ENCODE measurements around the gene VWA8. TPM values are rescaled to one million over a fixed set of nuclear protein-coding genes. Genes with fewer than 3 reads are reported as not detected.

VWA8 gene
- total and polyA plus RNA-seq, 10 donors, result 2.7 to 33.6 (median 18.3) TPM

GRCh38 chr13:42001580-42001979 is 40.7 kb upstream of the VWA8 start:
- 59 to 71% (median 66%) methylated on average over 6 of the region's 6 CpGs for WGBS, 5 donors
- Histone ChIP-seq H3K9me3 (no peaks in the 10 kb centered on the region), H3K27ac (no peak overlapping the region), H3K4me1 (no peaks in the 10 kb centered on the region), H3K36me3 (no peaks in the 10 kb centered on the region), H3K27me3 (replicated peaks in 1 of 7) (no peaks in the 10 kb centered on the region), H3K4me3 (no peak overlapping the region)
- no peak for DNase-seq
- intact Hi-C loops (cut with DNase I; ENCODE audit: low total_unique reads), result no loop called here
- no peak for TF ChIP-seq POLR2AphosphoS5 (IDR thresholded peaks at IDR 0.05)
- TF ChIP-seq CTCF (IDR thresholded peaks at IDR 0.05 in 8 of 11, conservative IDR thresholded peaks at IDR 0.05 in 3 of 11), result no peak
- no peak for TF ChIP-seq POLR2A (IDR thresholded peaks at IDR 0.05)

- TF ChIP-seq POLR2A (IDR thresholded peaks at IDR 0.05) (no peak), POLR2AphosphoS5 (IDR thresholded peaks at IDR 0.05) (no peak), CTCF (IDR thresholded peaks at IDR 0.05 in 8 of 11, conservative IDR thresholded peaks at IDR 0.05 in 3 of 11) (no peak)
- H3K4me1 ChIP-seq, result no peaks in the 10 kb centered on the region
- no peaks in the 10 kb centered on the region for H3K36me3 ChIP-seq
- no peaks in the 10 kb centered on the region for H3K9me3 ChIP-seq
- intact Hi-C loops (cut with DNase I; ENCODE audit: low total_unique reads), result no loop called here
- H3K27me3 ChIP-seq (replicated peaks in 1 of 7), result no peaks in the 10 kb centered on the region
- H3K27ac ChIP-seq, result no peak overlapping the region
- no peak for DNase-seq
- no peak overlapping the region for H3K4me3 ChIP-seq
- WGBS, 5 donors, result 53 to 80% (median 67%) methylated on average over 2 of the region's 2 CpGs
Observed at GRCh38 chr13:42000846-42001245, 39.9 kb upstream of the VWA8 start.

GRCh38 chr13:41997396-41997795 is 36.5 kb upstream of the VWA8 start:
- Histone ChIP-seq H3K4me1 (no peaks in the 10 kb centered on the region), H3K27me3 (replicated peaks in 1 of 7) (no peaks in the 10 kb centered on the region), H3K27ac (no peak overlapping the region), H3K36me3 (no peaks in the 10 kb centered on the region), H3K9me3 (no peaks in the 10 kb centered on the region), H3K4me3 (no peak overlapping the region)
- no peak for TF ChIP-seq CTCF (IDR thresholded peaks at IDR 0.05 in 8 of 11, conservative IDR thresholded peaks at IDR 0.05 in 3 of 11)
- intact Hi-C loops (cut with DNase I; ENCODE audit: low total_unique reads), result no loop called here
- no peak for DNase-seq
- 60 to 91% (median 77%) methylated on average over 1 of the region's 1 CpG for WGBS, 5 donors

- Histone ChIP-seq H3K27me3 (replicated peaks in 1 of 7) (no peaks in the 10 kb centered on the region), H3K9me3 (no peaks in the 10 kb centered on the region), H3K36me3 (no peaks in the 10 kb centered on the region), H3K4me1 (no peaks in the 10 kb centered on the region), H3K27ac (no peak overlapping the region), H3K4me3 (no peak overlapping the region)
- intact Hi-C loops (cut with DNase I; ENCODE audit: low total_unique reads), result no loop called here
- 29 to 50% (median 37%) methylated on average over 5 of the region's 5 CpGs for WGBS, 5 donors
- DNase-seq, result no peak
- TF ChIP-seq CTCF (IDR thresholded peaks at IDR 0.05 in 8 of 11, conservative IDR thresholded peaks at IDR 0.05 in 3 of 11) (no peak), POLR2A (IDR thresholded peaks at IDR 0.05) (no peak), POLR2AphosphoS5 (IDR thresholded peaks at IDR 0.05) (no peak)
Observed at GRCh38 chr13:41995946-41996345, 35.0 kb upstream of the VWA8 start.
